GM12873 (cell line): ENCODE data around the gene DISP2.

Experiments
- CTCF ChIP-seq: IDR thresholded peaks from 2 replicates; pipeline ENCODE4 v1.5.1; 2012; ENCODE audit warnings: low read depth, mild to moderate bottlenecking, moderate library complexity, low read length, control low read depth; ENCODE audit not compliant: insufficient read depth; ENCODE audit errors: missing control alignments

The DISP2 gene

GRCh38 chr15:40367686-40368611 is 9.9 kb downstream of the DISP2 start:
- TF ChIP-seq CTCF: peak; percentile 81

- TF ChIP-seq CTCF: no peak
Observed at GRCh38 chr15:40368719-40369473, 10.9 kb downstream of the DISP2 start.

- no peak for TF ChIP-seq CTCF
Observed at GRCh38 chr15:40369474-40369869, 11.5 kb downstream of the DISP2 start.

- no peak for TF ChIP-seq CTCF
Observed at GRCh38 chr15:40369971-40370370, 12.0 kb downstream of the DISP2 start.

GRCh38 chr15:40372981-40373380 is 15.0 kb downstream of the DISP2 start:
- TF ChIP-seq CTCF: no peak

- no peak for TF ChIP-seq CTCF
Observed at GRCh38 chr15:40377606-40378005, 19.6 kb downstream of the DISP2 start.

GRCh38 chr15:40379374-40379773 is 21.4 kb downstream of the DISP2 start:
- no peak for TF ChIP-seq CTCF
